K562 (cell line): Measurements from ENCODE around the gene AMFR. TPM values are rescaled to one million over a fixed set of nuclear protein-coding genes. Genes with fewer than 3 reads are reported as not detected.

Source experiments
- ATAC-seq: fragments of 200-7000 bp; cut with Tn5 transposase; 3 replicates; pipeline ENCODE4 v1.9.1; 2020; ENCODE audit warnings: moderate library complexity
- BruUV-seq: library from RNA; stranded (reverse); fragments of 400-500 nt; replicated peaks from 2 replicates; lab custom pipeline; 2021; lab: Mats Ljungman, UMichigan
- CTCF ChIA-PET: fragments of 300-600 bp; formaldehyde crosslinking; extraction: SDS; loops from one replicate; lab custom pipeline; 2021; ENCODE audit warnings: low intra/inter-chr PET ratio; lab: Yijun Ruan, JAX
- POLR2A ChIA-PET: fragments of 300-600, 350-650 bp; sonication (Branson Sonifier 250); formaldehyde crosslinking; extraction: SDS; loops from one replicate; lab custom pipeline; 2021; ENCODE audit warnings: antibody characterized with exemption, inconsistent platforms; lab: Yijun Ruan, JAX
- DNase-seq, 4 experiments: peaks; one replicate each; pipeline versions ENCODE4 v3.0.0 to v3.0.0-alpha.2; 2011 to 2018; ENCODE audit warnings: low spot score in 3 of 4, mixed read lengths in 3 of 4; ENCODE audit errors: extremely low read depth in 1 of 4
- FAIRE-seq: peaks from 2 replicates; lab custom pipeline; 2011; peaks lifted over from hg19 to GRCh38; lab: Jason Lieb, UNC
- H2AFZ ChIP-seq: 2 replicates; pipeline ENCODE4 v1.6.0; 2011; ENCODE audit warnings: low read depth, low read length, control low read depth, inconsistent platforms
- H3K27ac ChIP-seq: fragments of 200-600 bp; 3 replicates; pipeline ENCODE4 v1.8.0; 2011; ENCODE audit warnings: low read depth, mild to moderate bottlenecking, control low read depth, inconsistent platforms, low read length, moderate library complexity, mixed read lengths; ENCODE audit errors: extremely low read depth
- H3K27me3 ChIP-seq, 2 experiments: fragments of 300-600 bp in 1 of 2; 2 replicates in 1 of 2; 3 replicates in 1 of 2; pipeline versions ENCODE4 v1.6.0 to v1.8.0; 2011; ENCODE audit warnings: inconsistent platforms in 2 of 2, low read length in 2 of 2, mild to moderate bottlenecking in 1 of 2, mixed read lengths in 1 of 2, moderate library complexity in 1 of 2; ENCODE audit not compliant: control insufficient read depth in 2 of 2, insufficient read depth in 2 of 2
- H3K36me3 ChIP-seq: fragments of 300-600 bp; 3 replicates; pipeline ENCODE4 v1.8.0; 2011; ENCODE audit warnings: mild to moderate bottlenecking, low read length, inconsistent platforms; ENCODE audit not compliant: control insufficient read depth, insufficient read depth
- H3K4me1 ChIP-seq, 2 experiments: fragments of 200-600 bp in 1 of 2; replicated peaks in 1 of 2; 2 replicates in 1 of 2; 3 replicates in 1 of 2; pipeline versions ENCODE4 v1.5.1 to v1.8.0; 2011; ENCODE audit warnings: inconsistent platforms in 2 of 2, low read length in 2 of 2, mild to moderate bottlenecking in 1 of 2, mixed read lengths in 1 of 2, moderate library complexity in 1 of 2; ENCODE audit not compliant: control insufficient read depth in 2 of 2, insufficient read depth in 2 of 2
- H3K4me2 ChIP-seq: 2 replicates; pipeline ENCODE4 v1.6.1; 2011; ENCODE audit warnings: low read length, control low read depth, inconsistent platforms, mixed read lengths; ENCODE audit not compliant: insufficient read depth
- H3K4me3 ChIP-seq: fragments of 200-600 bp; sonication (generic), shearing (Covaris generic); 2 replicates; pipeline ENCODE4 v1.5.1; 2016; ENCODE audit warnings: control low read depth, inconsistent platforms
- H3K79me2 ChIP-seq: fragments of 200-600 bp; 3 replicates; pipeline ENCODE4 v1.8.0; 2011; ENCODE audit warnings: low read length, inconsistent platforms; ENCODE audit not compliant: control insufficient read depth, insufficient read depth
- H3K9ac ChIP-seq, 2 experiments: 2 replicates each; pipeline versions ENCODE4 v1.6.0 to v1.6.1; 2011; ENCODE audit warnings: low read depth in 2 of 2, low read length in 2 of 2, control low read depth in 1 of 2, inconsistent platforms in 1 of 2, mild to moderate bottlenecking in 1 of 2, mixed read lengths in 1 of 2; ENCODE audit not compliant: insufficient read depth in 1 of 2
- H3K9me1 ChIP-seq: one replicate; pipeline ENCODE4 v1.6.0; 2011; ENCODE audit warnings: inconsistent platforms, mild to moderate bottlenecking, low read length, moderate library complexity; ENCODE audit not compliant: control insufficient read depth, insufficient read depth
- H3K9me3 ChIP-seq: replicated peaks from 2 replicates; pipeline ENCODE4 v1.5.1; 2011; ENCODE audit warnings: low read depth, low read length, inconsistent platforms; ENCODE audit not compliant: control insufficient read depth, insufficient read depth
- H4K20me1 ChIP-seq: replicated peaks from 2 replicates; pipeline ENCODE4 v1.6.1; 2011; ENCODE audit warnings: low read length, inconsistent platforms, mixed read lengths; ENCODE audit not compliant: control insufficient read depth, insufficient read depth
- ARHGAP35 ChIP-seq: fragments of 450-650 bp; IDR thresholded peaks from 2 replicates; pipeline ENCODE4 v1.6.1; 2018; ENCODE audit not compliant: partially characterized antibody
- CREBBP ChIP-seq: IDR thresholded peaks from one replicate; pipeline ENCODE4 v1.6.1; 2012; ENCODE audit warnings: low read depth, mild to moderate bottlenecking, control low read depth, inconsistent platforms, low read length
- ELF1 ChIP-seq: fragments of 200-800 bp; sonication (Bioruptor generic); IDR thresholded peaks from 2 replicates; pipeline ENCODE4 v1.6.1; 2016; ENCODE audit warnings: missing genetic modification characterization, missing compliant biosample characterization
- ERF ChIP-seq: fragments of 450-650 bp; formaldehyde crosslinking; IDR thresholded peaks from 2 replicates; pipeline ENCODE4 v1.4.0; 2020; ENCODE audit warnings: mild to moderate bottlenecking, mixed read lengths
- KDM2B ChIP-seq: fragments of 250-450 bp; sonication (Bioruptor Pico); IDR thresholded peaks from 2 replicates; pipeline ENCODE4 v1.8.0; 2021; ENCODE audit warnings: mild to moderate bottlenecking, moderate library complexity
- PHF8 ChIP-seq: fragments of 200-600 bp; sonication (generic); IDR thresholded peaks from 2 replicates; pipeline ENCODE4 v1.6.1; 2012; ENCODE audit warnings: mixed run types, mild to moderate bottlenecking, inconsistent platforms, low read length, moderate library complexity, borderline replicate concordance
- RBM25 ChIP-seq: fragments of 200-400 bp; formaldehyde crosslinking; IDR thresholded peaks from 2 replicates; pipeline ENCODE4 v1.6.1; 2018; ENCODE audit warnings: low read length, low read depth, moderate library complexity; ENCODE audit not compliant: severe bottlenecking
- ZNF3 ChIP-seq: fragments of 250-450 bp; sonication (Bioruptor Pico); IDR thresholded peaks from 2 replicates; pipeline ENCODE4 v1.5.0; 2021; ENCODE audit warnings: mild to moderate bottlenecking, moderate library complexity
- WGBS: fragments of 100-300 bp; shearing (Covaris generic); methylation state at CpG from one replicate; pipeline ENCODE4 v1.1.6; 2016; ENCODE audit warnings: low coverage, mixed read lengths; ENCODE audit not compliant: insufficient coverage; ENCODE audit errors: missing lambda C conversion rate; 5-methylcytosine and 5-hydroxymethylcytosine counted together
- in situ Hi-C: fragments of 300-500 bp; cut with MboI; formaldehyde crosslinking; loops from 4 replicates; pipeline ENCODE4 v1.15.0; 2018; ENCODE audit warnings: inconsistent platforms, mixed read lengths
- intact Hi-C: fragments of 100-400 bp; cut with micrococcal nuclease; formaldehyde crosslinking; loops from 2 replicates; pipeline ENCODE4 v1.14.2; 2022
- polyA plus RNA-seq, 8 experiments: library from polyadenylated mRNA; depleted of rRNA in 4 of 8; stranded (reverse) in 5 of 8; unstranded in 3 of 8; fragments of >200 nt; fragmentation: Nextera tagmentation in 2 of 8; fragmentation: Illumina TruSeq in 1 of 8; extraction: Ambion mirVana in 2 of 8; extraction: Trizol in 1 of 8; gene quantifications; 2 replicates each; pipeline versions ENCODE4 v1.2.1 to v1.2.3, GENCODE V29; 2011 to 2014; ENCODE audit warnings: inconsistent platforms in 1 of 8, missing spikeins in 1 of 8
- total RNA-seq, 7 experiments: library from RNA; depleted of rRNA in 6 of 7; stranded (reverse); fragments of >200 nt in 6 of 7; fragmentation: Illumina TruSeq in 2 of 7; extraction: Trizol in 2 of 7; gene quantifications; 2 replicates each; pipeline versions ENCODE4 v1.2.1 to v1.2.3, GENCODE V29; 2011 to 2021; ENCODE audit warnings: low replicate concordance in 1 of 7

The AMFR gene
- total and polyA plus RNA-seq, 9 of the 15 experiments (the other 6 are each of a cell fraction or from before 2014, with no cell fraction given) = 15.6 to 113 (median 58.4) TPM

- TF ChIP-seq PHF8 (no peak), RBM25 (peak; percentile 70), ELF1 (tag) (no peak), ZNF3 (peak; percentile 96)
- 50% methylated on average over 1 of the region's 1 CpG for WGBS
- no peak for FAIRE-seq
Measured at GRCh38 chr16:56470666-56471065, 45.3 kb upstream of the AMFR start.

GRCh38 chr16:56470232-56470631 lies 44.9 kb upstream of the AMFR start:
- no peak overlapping the region for H3K27ac ChIP-seq
- ATAC-seq = no peak
- DNase-seq = no peak
- H3K9ac ChIP-seq = no peak overlapping the region
- intact Hi-C loops = no loop called here
- POLR2A ChIA-PET = interaction anchor here (0.8 to 2.0 kb wide), 5 partner anchors 9 to 132 kb away, joined by 3 to 7 read pairs (median 3); no protein-coding TSS in a partner anchor
- no peaks in the 10 kb centered on the region for H4K20me1 ChIP-seq
- H3K79me2 ChIP-seq = no peaks in the 10 kb centered on the region
- no peak overlapping the region for H2AFZ ChIP-seq
- no peak overlapping the region for H3K4me2 ChIP-seq
- H3K27me3 ChIP-seq = no peaks in the 10 kb centered on the region
- BruUV-seq = no TSS peak
- H3K4me1 ChIP-seq = no peaks in the 10 kb centered on the region
- H3K4me3 ChIP-seq = no peak overlapping the region
- H3K9me3 ChIP-seq = no peaks in the 10 kb centered on the region
- CTCF ChIA-PET = no interaction called here
- FAIRE-seq = no peak
- in situ Hi-C loops = no loop called here
- no peak for TF ChIP-seq KDM2B (CRISPR knock-in tag)
- TF ChIP-seq ARHGAP35 = no peak
- TF ChIP-seq ERF (CRISPR knock-in tag) = no peak
- TF ChIP-seq CREBBP = no peak
- TF ChIP-seq, all 486 proteins: peak for 0
- Histone ChIP-seq H3K9me1 (no peaks in the 10 kb centered on the region), H3K36me3 (peaks cover 97% of the 10 kb centered on the region)
- 68% methylated on average over 3 of the region's 3 CpGs for WGBS

More at GRCh38 chr16:56470666-56471065, 45.3 kb upstream of the AMFR start:
- ChIA-PET POLR2A (interaction anchor here (1.3 to 2.0 kb wide), 5 partner anchors 9 to 45 kb away, joined by 3 to 7 read pairs (median 3); no protein-coding TSS in a partner anchor), CTCF (no interaction called here)
- Histone ChIP-seq H3K27me3 (no peaks in the 10 kb centered on the region), H3K9ac (no peak overlapping the region), H3K4me2 (no peak overlapping the region), H3K4me3 (no peak overlapping the region), H3K9me1 (no peaks in the 10 kb centered on the region), H3K27ac (no peak overlapping the region), H3K9me3 (no peaks in the 10 kb centered on the region), H2AFZ (no peak overlapping the region), H3K4me1 (no peaks in the 10 kb centered on the region), H3K79me2 (no peaks in the 10 kb centered on the region), H4K20me1 (no peaks in the 10 kb centered on the region), H3K36me3 (peaks cover 97% of the 10 kb centered on the region)
- in situ Hi-C loops = no loop called here
- BruUV-seq = TSS peak; percentile 17
- ATAC-seq = no peak
- intact Hi-C loops = no loop called here
- DNase-seq = no peak
